ENCODE data around the gene LZTR1. TPM values are rescaled to one million over a fixed set of nuclear protein-coding genes. Genes with fewer than 3 reads are reported as not detected.

The LZTR1 gene
- total and polyA plus RNA-seq, 8 donors: 43.0 to 71.9 (median 58.3) TPM

- H3K9me3 ChIP-seq: no peaks in the 10 kb centered on the region
- H3K27ac ChIP-seq: no peak overlapping the region
- ATAC-seq: no peak
- no peak overlapping the region for H3K4me3 ChIP-seq
- intact Hi-C loops (cut with DNase I): no loop called here
- DNase-seq: no peak
- H3K27me3 ChIP-seq: peaks cover 5 to 46% of the 10 kb centered on the region in 2 donors
- no peaks in the 10 kb centered on the region for H3K36me3 ChIP-seq
- H3K4me1 ChIP-seq: peaks cover 0 to 41% of the 10 kb centered on the region in 2 donors
- TF ChIP-seq CTCF (IDR thresholded peaks at IDR 0.05): no peak
These were observed 21.5 kb upstream of the LZTR1 start for GRCh38 chr22:20960609-20961008.

- DNase-seq (peak in 1 of 4 donors; percentile 19), ATAC-seq (no peak)
- Histone ChIP-seq H3K27me3 (peaks cover 5 to 39% of the 10 kb centered on the region in 2 donors), H3K4me1 (peaks cover 0 to 35% of the 10 kb centered on the region in 2 donors), H3K36me3 (no peaks in the 10 kb centered on the region), H3K27ac (no peak overlapping the region), H3K9me3 (no peaks in the 10 kb centered on the region), H3K4me3 (no peak overlapping the region)
- TF ChIP-seq CTCF (IDR thresholded peaks at IDR 0.05): no peak
- intact Hi-C loops (cut with DNase I): no loop called here
These were observed 19.6 kb upstream of the LZTR1 start for GRCh38 chr22:20962491-20962945.

- H3K27me3 ChIP-seq: peaks cover 5 to 39% of the 10 kb centered on the region in 2 donors
- H3K36me3 ChIP-seq: no peaks in the 10 kb centered on the region
- TF ChIP-seq CTCF (IDR thresholded peaks at IDR 0.05): no peak
- no peak overlapping the region for H3K27ac ChIP-seq
- ATAC-seq: no peak
- H3K9me3 ChIP-seq: no peaks in the 10 kb centered on the region
- peaks cover 0 to 34% of the 10 kb centered on the region in 2 donors for H3K4me1 ChIP-seq
- no peak overlapping the region for H3K4me3 ChIP-seq
- peak in 1 of 4 donors; percentile 25 for DNase-seq
- intact Hi-C loops (cut with DNase I): no loop called here
These were observed 18.7 kb upstream of the LZTR1 start for GRCh38 chr22:20963201-20964052.

GRCh38 chr22:20964090-20964798 lies 17.9 kb upstream of the LZTR1 start:
- no peak for TF ChIP-seq CTCF (IDR thresholded peaks at IDR 0.05)
- Histone ChIP-seq H3K4me3 (peak overlapping the region; percentile 5 to 21), H3K9me3 (no peaks in the 10 kb centered on the region), H3K36me3 (no peaks in the 10 kb centered on the region), H3K4me1 (peaks cover 0 to 37% of the 10 kb centered on the region in 2 donors), H3K27ac (no peak overlapping the region), H3K27me3 (peaks cover 5 to 39% of the 10 kb centered on the region in 2 donors)
- ATAC-seq: no peak
- DNase-seq: peak in 1 of 4 donors; percentile 41
- intact Hi-C loops (cut with DNase I): no loop called here

GRCh38 chr22:20964799-20965103 lies 17.3 kb upstream of the LZTR1 start:
- TF ChIP-seq CTCF (IDR thresholded peaks at IDR 0.05): no peak
- DNase-seq (peak in 1 of 4 donors; percentile 69), ATAC-seq (no peak)
- H3K4me1 ChIP-seq: peaks cover 0 to 37% of the 10 kb centered on the region in 2 donors
- peaks cover 5 to 39% of the 10 kb centered on the region in 2 donors for H3K27me3 ChIP-seq
- no peaks in the 10 kb centered on the region for H3K9me3 ChIP-seq
- H3K36me3 ChIP-seq: no peaks in the 10 kb centered on the region
- no peak overlapping the region for H3K27ac ChIP-seq
- intact Hi-C loops (cut with DNase I): no loop called here
- H3K4me3 ChIP-seq: peak overlapping the region; percentile 5 to 21

Data from left lung (tissue), 10 donors.